ENCODE data around the gene CPSF2.

CPSF2 gene

DNA sequence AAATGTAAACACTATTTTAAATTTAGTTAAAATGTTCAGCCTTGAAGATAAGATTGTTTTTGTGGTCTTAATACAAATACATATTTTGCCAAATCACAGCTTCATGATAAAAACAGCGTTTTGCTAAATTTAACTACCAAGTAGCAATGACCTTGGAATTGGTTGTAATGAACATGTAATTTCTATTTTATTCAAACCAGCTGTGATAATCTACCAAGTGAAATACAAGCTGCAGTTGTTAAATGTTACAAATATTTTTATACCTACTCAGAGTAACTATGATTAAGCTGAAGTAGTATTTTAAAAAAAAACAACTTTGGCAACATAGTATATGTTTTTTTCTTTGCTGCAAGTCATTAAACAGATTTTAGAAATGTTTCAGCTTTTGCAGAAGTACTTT is 96.2 kb downstream of the CPSF2 start:
- H3K79me2 ChIP-seq (ENCODE audit: control insufficient read depth, insufficient read depth, low read length, poor library complexity): no peaks in the 10 kb centered on the region
- no peak overlapping the region for H3K4ac ChIP-seq (ENCODE audit: low read depth, low read length)
- H2AFZ ChIP-seq (ENCODE audit: insufficient read depth, low read length, poor library complexity): no peak overlapping the region
- H3K18ac ChIP-seq (ENCODE audit: low read length): no peak overlapping the region
- no peak overlapping the region for H3K9ac ChIP-seq (ENCODE audit: low read length)
- no peaks in the 10 kb centered on the region for H3K79me1 ChIP-seq (ENCODE audit: low read length)
- no peaks in the 10 kb centered on the region for H3K4me1 ChIP-seq (ENCODE audit: control insufficient read depth in 1 of 2, insufficient read depth in 2 of 2, low read length in 2 of 2)
- H3K23ac ChIP-seq (ENCODE audit: low read length): no peak overlapping the region
- H3K36me3 ChIP-seq (ENCODE audit: control insufficient read depth in 1 of 2, insufficient read depth in 2 of 2, low read length in 2 of 2): no peaks in the 10 kb centered on the region
- H2AK5ac ChIP-seq (ENCODE audit: low read length): no peak overlapping the region
- no peak overlapping the region for H3K14ac ChIP-seq (ENCODE audit: low read length)
- no peak overlapping the region for H4K12ac ChIP-seq (ENCODE audit: low read depth, low read length)
- no peak overlapping the region for H4K8ac ChIP-seq (ENCODE audit: low read depth, low read length)
- H2BK120ac ChIP-seq (ENCODE audit: insufficient read depth, low read length, poor library complexity): no peak overlapping the region
- H2BK5ac ChIP-seq (ENCODE audit: low read depth, low read length, poor library complexity): no peak overlapping the region
- WGBS (ENCODE audit: extremely low coverage, insufficient coverage, insufficient read length): no CpG with 5 or more reads among the region's 1 CpG
- H2BK12ac ChIP-seq (ENCODE audit: low read length): no peak overlapping the region
- no peak overlapping the region for H3K4me3 ChIP-seq (ENCODE audit: low read depth, low read length)
- no peak for DNase-seq
- no peak overlapping the region for H3K27ac ChIP-seq (ENCODE audit: low read depth, low read length)
- no peaks in the 10 kb centered on the region for H3K27me3 ChIP-seq (ENCODE audit: insufficient read depth, low read length)
- no peak overlapping the region for H3K4me2 ChIP-seq (ENCODE audit: low read length)
- H4K91ac ChIP-seq (ENCODE audit: low read depth, low read length): no peak overlapping the region
- peaks cover under 1% of the 10 kb centered on the region for H3K9me3 ChIP-seq (ENCODE audit: insufficient read depth, low read depth, low read length)

Data from trophoblast cell (in vitro differentiated cells and primary cell).